Stimulated activated CD4-positive, alpha-beta T cell treated with anti-CD3 and anti-CD28 coated beads, Interleukin-1b, Interleukin-23, amount 100 ng/mL, for 48 hours (primary cell): ENCODE results near the gene RNF213.
"Not testable (repeated sequence)": the region's sequence is repeated elsewhere in the genome, so short reads cannot be mapped to it uniquely, and the experiment has no call there.

Experiments
- DNase-seq: peaks from one replicate; pipeline ENCODE4 v3.0.0-alpha.2; 2020

Gene RNF213

DNA sequence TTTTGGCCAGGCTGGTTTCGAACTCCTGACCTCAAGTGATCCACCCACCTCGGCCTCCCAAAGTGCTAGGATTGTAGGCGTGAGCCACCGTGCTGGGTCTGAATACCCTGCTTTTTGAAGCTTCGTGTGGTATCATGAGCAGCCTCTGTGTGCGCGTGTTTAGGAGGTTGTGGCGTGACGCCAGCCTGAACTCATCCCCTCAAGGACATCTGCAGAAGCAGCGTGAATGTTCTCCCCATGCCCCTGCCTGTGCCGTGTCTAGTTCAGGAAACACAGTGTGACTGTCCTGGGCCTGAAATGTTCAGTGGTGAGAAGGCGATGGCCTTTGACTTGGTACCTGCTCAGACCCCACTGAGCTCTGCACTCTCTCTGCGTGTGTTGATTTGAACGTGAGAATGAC is 35.6 kb downstream of the RNF213 start:
- no peak for DNase-seq

DNA sequence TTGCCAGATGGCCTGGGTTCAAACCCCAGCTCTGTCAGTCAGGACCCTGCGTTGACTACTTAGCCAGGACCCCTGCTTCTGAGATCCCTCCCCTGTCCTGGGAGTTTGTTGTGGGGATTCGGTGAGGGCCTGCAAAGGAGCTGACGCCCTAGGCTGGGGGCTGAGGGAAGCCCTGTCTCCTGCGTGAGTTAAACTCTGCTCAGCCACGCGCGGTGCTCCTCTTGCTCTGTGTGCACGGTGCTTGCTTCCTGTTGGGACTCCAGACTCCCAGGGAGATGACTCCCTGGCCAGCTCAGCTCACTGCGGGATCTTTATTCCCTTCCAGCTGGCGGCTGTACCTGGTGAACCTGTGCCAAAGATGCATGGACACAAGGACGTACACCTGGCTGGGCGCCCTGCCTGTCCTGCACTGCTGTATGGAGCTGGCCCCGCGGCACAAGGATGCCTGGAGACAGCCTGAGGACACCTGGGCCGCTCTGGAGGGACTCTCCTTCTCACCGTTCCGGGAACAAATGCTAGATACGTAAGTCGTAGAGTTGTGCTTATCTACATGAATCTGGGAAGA is 37.4 kb downstream of the RNF213 start:
- no peak for DNase-seq

DNA sequence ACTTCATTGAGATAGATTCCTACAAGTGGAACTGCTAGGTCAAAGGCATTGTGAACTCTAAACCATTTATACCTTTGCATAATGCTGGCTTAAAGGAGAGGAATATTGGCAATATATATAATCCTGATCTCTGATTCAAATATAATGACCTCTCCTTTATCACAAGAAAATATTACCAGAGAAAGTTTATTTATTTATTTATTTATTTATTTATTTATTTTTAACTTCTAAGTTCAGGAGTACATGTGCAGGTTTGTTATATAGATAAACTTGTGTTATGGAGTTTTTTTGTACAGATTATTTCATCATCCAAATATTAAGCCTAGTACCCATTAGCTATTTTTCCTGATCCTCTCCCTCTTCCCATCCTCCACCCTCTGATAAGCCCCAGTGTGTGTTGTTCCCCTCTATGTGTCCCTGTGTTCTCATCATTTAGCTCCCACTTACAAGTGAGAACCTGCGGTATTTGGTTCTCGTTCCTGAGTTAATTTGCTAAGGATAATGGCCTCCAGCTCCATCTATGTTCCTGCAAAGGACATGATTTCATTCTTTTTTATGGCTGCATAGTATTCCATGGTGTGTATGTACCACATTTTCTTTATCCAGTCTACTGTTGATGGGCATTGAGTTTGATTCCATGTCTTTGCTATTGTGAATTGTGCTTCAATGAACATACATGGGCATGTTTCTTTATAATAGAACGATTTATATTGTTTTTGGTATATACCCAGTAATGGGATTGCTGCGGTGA is 38.9 kb downstream of the RNF213 start:
- not testable (repeated sequence) for DNase-seq

GRCh38 chr17:80300756-80301155 is 40.1 kb downstream of the RNF213 start:
- DNase-seq, result not testable (repeated sequence)

GRCh38 chr17:80303824-80304223 is 43.2 kb downstream of the RNF213 start:
- DNase-seq, result no peak

- no peak for DNase-seq
Measured at GRCh38 chr17:80307994-80308691, 47.5 kb downstream of the RNF213 start.

- no peak for DNase-seq
Measured at GRCh38 chr17:80308692-80309517, 48.3 kb downstream of the RNF213 start.

GRCh38 chr17:80311216-80311827 is 50.7 kb downstream of the RNF213 start:
- no peak for DNase-seq

GRCh38 chr17:80312621-80313135 is 52.0 kb downstream of the RNF213 start:
- DNase-seq, result no peak

- DNase-seq, result no peak
Measured at GRCh38 chr17:80313160-80313829, 52.6 kb downstream of the RNF213 start.

GRCh38 chr17:80313946-80314345 is 53.3 kb downstream of the RNF213 start:
- DNase-seq, result not testable (repeated sequence)

DNA sequence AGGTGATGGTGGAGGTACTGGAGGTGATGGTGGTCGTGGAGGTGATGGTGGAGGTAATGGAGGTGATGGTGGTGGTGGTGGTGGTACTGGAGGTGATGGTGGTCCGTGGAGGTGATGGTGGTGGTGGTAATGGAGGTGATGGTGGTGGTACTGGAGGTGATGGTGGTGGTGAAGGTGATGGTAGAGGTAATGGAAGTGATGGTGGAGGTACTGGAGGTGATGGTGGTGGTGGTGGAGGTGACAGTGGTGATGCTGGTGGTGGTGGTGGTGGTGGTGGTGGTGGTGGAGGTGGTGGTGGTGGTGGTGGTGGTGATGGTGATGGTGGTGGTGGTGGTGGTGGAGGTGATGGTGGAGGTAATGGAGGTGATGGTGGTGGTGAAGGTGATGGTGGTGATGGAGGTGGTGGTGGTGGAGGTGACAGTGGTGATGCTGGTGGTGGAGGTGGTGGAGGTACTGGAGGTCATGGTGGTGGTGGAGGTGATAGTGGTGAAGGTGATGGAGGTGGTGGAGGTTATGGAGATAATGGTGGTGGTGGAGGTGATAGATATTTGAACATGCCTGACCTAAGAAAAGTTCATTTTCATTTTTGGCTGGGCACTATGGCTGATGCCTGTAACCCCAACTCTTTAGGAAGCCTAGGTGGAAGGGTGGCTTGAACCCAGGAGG is 55.0 kb downstream of the RNF213 start:
- DNase-seq, result no peak

DNA sequence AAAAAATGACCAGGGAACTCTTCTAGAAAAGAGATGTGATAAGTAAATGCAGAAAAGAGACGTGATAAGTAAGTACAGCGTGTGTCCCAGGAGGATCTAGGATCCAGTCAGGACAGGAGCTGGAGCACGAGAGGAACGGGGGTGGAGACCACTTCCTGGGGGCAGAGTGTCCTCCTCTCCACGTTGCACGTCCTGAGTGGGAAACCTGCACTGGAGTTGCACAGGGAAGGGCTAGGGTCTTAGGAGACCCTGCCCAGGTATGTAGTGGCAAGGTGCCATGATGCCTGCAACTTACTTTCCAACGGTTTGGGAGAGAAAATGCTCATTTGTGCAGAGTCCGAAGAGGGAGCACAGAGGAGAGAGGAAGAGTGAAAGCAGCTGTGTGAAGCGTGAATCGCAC is 55.8 kb downstream of the RNF213 start:
- no peak for DNase-seq

- no peak for DNase-seq
Measured at GRCh38 chr17:80316927-80317705, 56.5 kb downstream of the RNF213 start.

DNA sequence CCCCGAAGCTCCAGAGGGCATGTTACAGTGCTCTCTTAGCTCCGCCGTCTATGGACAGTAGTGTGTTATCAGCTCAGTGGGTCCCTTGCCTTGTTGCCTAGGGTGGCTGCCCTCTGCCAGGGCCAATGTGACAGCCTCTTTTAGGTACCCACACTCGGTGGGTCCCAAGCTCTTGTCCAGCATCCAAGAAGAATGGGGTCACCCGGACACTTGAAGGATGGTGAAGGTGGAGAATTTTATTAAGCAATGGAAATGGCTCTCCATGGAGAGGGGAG is 57.0 kb downstream of the RNF213 start:
- DNase-seq, result no peak

- DNase-seq, result no peak
Measured at GRCh38 chr17:80318166-80318565, 57.5 kb downstream of the RNF213 start.

- no peak for DNase-seq
Measured at GRCh38 chr17:80319262-80319998, 58.8 kb downstream of the RNF213 start.

- no peak for DNase-seq
Measured at GRCh38 chr17:80319999-80320344, 59.3 kb downstream of the RNF213 start.

DNA sequence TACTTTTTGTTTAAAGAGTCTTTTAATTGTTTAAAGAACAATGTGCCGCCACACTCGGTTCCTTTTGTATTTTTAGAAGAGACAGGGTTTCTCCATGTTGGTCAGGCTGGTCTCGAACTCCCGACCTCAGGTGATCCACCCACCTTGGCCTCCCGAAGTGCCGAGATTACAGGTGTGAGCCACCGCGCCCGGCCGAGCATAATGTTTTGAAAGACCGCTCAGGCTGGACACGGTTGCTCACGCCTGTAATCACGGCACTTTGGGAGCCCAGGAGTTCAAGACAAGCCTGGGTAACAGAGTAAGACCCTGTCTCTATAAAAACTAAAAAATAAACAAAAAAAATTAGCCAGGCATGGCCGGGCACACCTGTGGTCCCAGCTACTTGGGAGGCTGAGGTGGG is 59.8 kb downstream of the RNF213 start:
- DNase-seq, result no peak

- DNase-seq, result no peak
Measured at GRCh38 chr17:80322864-80323263, 62.2 kb downstream of the RNF213 start.
